NOMO-1 treated with dmso at 0.1 percent for 144 hours (cell line): ENCODE measurements around the gene ARAP1.

Source experiments
- DNase-seq: peaks from one replicate; lab custom pipeline; 2025; ENCODE audit not compliant: unreplicated experiment; lab: John Stamatoyannopoulos, UW

ARAP1 gene

GRCh38 chr11:72725724-72726028, 26.5 kb downstream of the ARAP1 start:
- DNase-seq: no peak

GRCh38 chr11:72724851-72725723, 27.1 kb downstream of the ARAP1 start:
- DNase-seq: peak; percentile 72

- DNase-seq: no peak
Measured at GRCh38 chr11:72724021-72724551, 28.1 kb downstream of the ARAP1 start.

- no peak for DNase-seq
Measured at GRCh38 chr11:72723508-72723907, 28.7 kb downstream of the ARAP1 start.

- DNase-seq: peak; percentile 91
Measured at GRCh38 chr11:72722050-72722748, 30.0 kb downstream of the ARAP1 start.

- no peak for DNase-seq
Measured at GRCh38 chr11:72721689-72722049, 30.5 kb downstream of the ARAP1 start.

- DNase-seq: no peak
Measured at GRCh38 chr11:72721276-72721675, 30.9 kb downstream of the ARAP1 start.

- DNase-seq: no peak
Measured at GRCh38 chr11:72720784-72721183, 31.4 kb downstream of the ARAP1 start.

GRCh38 chr11:72720047-72720446, 32.2 kb downstream of the ARAP1 start:
- no peak for DNase-seq

- DNase-seq: no peak
Measured at GRCh38 chr11:72719551-72719950, 32.7 kb downstream of the ARAP1 start.

GRCh38 chr11:72719144-72719543, 33.1 kb downstream of the ARAP1 start:
- DNase-seq: no peak

GRCh38 chr11:72718101-72718501, 34.1 kb downstream of the ARAP1 start:
- DNase-seq: no peak

- no peak for DNase-seq
Measured at GRCh38 chr11:72716788-72717435, 35.3 kb downstream of the ARAP1 start.

GRCh38 chr11:72716290-72716689, 35.9 kb downstream of the ARAP1 start:
- DNase-seq: no peak

GRCh38 chr11:72712841-72713240, 39.4 kb downstream of the ARAP1 start:
- no peak for DNase-seq

GRCh38 chr11:72712168-72712751, 39.9 kb downstream of the ARAP1 start:
- no peak for DNase-seq

GRCh38 chr11:72711141-72711540, 41.1 kb downstream of the ARAP1 start:
- no peak for DNase-seq

GRCh38 chr11:72710278-72710677, 41.9 kb downstream of the ARAP1 start:
- DNase-seq: no peak

- DNase-seq: no peak
Measured at GRCh38 chr11:72709478-72710238, 42.5 kb downstream of the ARAP1 start.

GRCh38 chr11:72707032-72707431, 45.2 kb downstream of the ARAP1 start:
- no peak for DNase-seq

GRCh38 chr11:72706579-72706978, 45.6 kb downstream of the ARAP1 start:
- DNase-seq: no peak
